HEK293 (cell line): ENCODE data around the gene VSTM2A.

Source experiments
- CTCF ChIP-seq: fragments of 450-650 bp; formaldehyde crosslinking; IDR thresholded peaks from 2 replicates; pipeline ENCODE4 v1.5.1; 2016; ENCODE audit warnings: missing biosample characterization, missing genetic modification characterization
- REST ChIP-seq: fragments of 450-650 bp; formaldehyde crosslinking; IDR thresholded peaks from 2 replicates; pipeline ENCODE4 v1.5.1; 2016; ENCODE audit warnings: missing biosample characterization, missing genetic modification characterization
- ZBTB6 ChIP-seq: fragments of 450-650 bp; formaldehyde crosslinking; IDR thresholded peaks from 2 replicates; pipeline ENCODE4 v1.5.1; 2017; ENCODE audit warnings: missing biosample characterization, missing genetic modification characterization
- ZBTB8A ChIP-seq: fragments of 450-650 bp; formaldehyde crosslinking; IDR thresholded peaks from 2 replicates; pipeline ENCODE4 v1.5.1; 2016; ENCODE audit warnings: missing biosample characterization, missing genetic modification characterization
- ZNF121 ChIP-seq: fragments of 450-650 bp; formaldehyde crosslinking; IDR thresholded peaks from 2 replicates; pipeline ENCODE4 v1.5.1; 2016; ENCODE audit warnings: missing biosample characterization, missing genetic modification characterization
- ZNF274 ChIP-seq, 2 experiments: fragments of 200-500 bp in 1 of 2; fragments of 450-650 bp in 1 of 2; sonication (Bioruptor generic) in 1 of 2; formaldehyde crosslinking in 1 of 2; IDR thresholded peaks; 2 replicates each; pipeline versions ENCODE4 v1.5.1 to v1.6.1; 2014 to 2016; ENCODE audit warnings: borderline replicate concordance in 1 of 2, inconsistent platforms in 1 of 2, low read length in 1 of 2, missing biosample characterization in 1 of 2, missing genetic modification characterization in 1 of 2
- ZNF488 ChIP-seq: fragments of 450-650 bp; formaldehyde crosslinking; IDR thresholded peaks from 2 replicates; pipeline ENCODE4 v1.5.1; 2016; ENCODE audit warnings: missing biosample characterization, missing genetic modification characterization
- ZNF529 ChIP-seq: fragments of 450-650 bp; formaldehyde crosslinking; IDR thresholded peaks from 2 replicates; pipeline ENCODE4 v1.5.1; 2017; ENCODE audit warnings: missing genetic modification characterization, missing biosample characterization; ENCODE audit not compliant: insufficient replicate concordance
- ZNF76 ChIP-seq: fragments of 450-650 bp; formaldehyde crosslinking; IDR thresholded peaks from 2 replicates; pipeline ENCODE4; 2016; ENCODE audit warnings: low read depth, missing biosample characterization, missing genetic modification characterization, borderline replicate concordance
- ZNF776 ChIP-seq: fragments of 450-650 bp; formaldehyde crosslinking; IDR thresholded peaks from 2 replicates; pipeline ENCODE4 v1.5.0; 2017; ENCODE audit warnings: missing biosample characterization, missing genetic modification characterization, borderline replicate concordance
- ZNF777 ChIP-seq: fragments of 450-650 bp; formaldehyde crosslinking; IDR thresholded peaks from 2 replicates; pipeline ENCODE4 v1.5.1; 2017; ENCODE audit warnings: missing biosample characterization, missing genetic modification characterization, borderline replicate concordance
- ZSCAN5A ChIP-seq: fragments of 450-650 bp; formaldehyde crosslinking; IDR thresholded peaks from 2 replicates; pipeline ENCODE4 v1.5.1; 2016; ENCODE audit warnings: missing biosample characterization, missing genetic modification characterization

- TF ChIP-seq ZNF274 (IDR thresholded peaks at IDR 0.05; ENCODE audit: low read length), result no peak
- TF ChIP-seq ZNF274 (tag by site-specific recombination; IDR thresholded peaks at IDR 0.05; ENCODE audit: borderline replicate concordance), result no peak
- no peak for TF ChIP-seq ZSCAN5A
- TF ChIP-seq ZNF529 (tag by site-specific recombination), result no peak
- no peak for TF ChIP-seq CTCF (tag by site-specific recombination)
- no peak for TF ChIP-seq ZBTB8A (tag by site-specific recombination)
- TF ChIP-seq REST (tag by site-specific recombination), result no peak
- TF ChIP-seq ZNF121 (tag by site-specific recombination), result no peak
- no peak for TF ChIP-seq ZNF488 (tag by site-specific recombination)
- TF ChIP-seq ZNF76 (tag by site-specific recombination), result no peak
- no peak for TF ChIP-seq ZNF777 (tag by site-specific recombination)
- TF ChIP-seq ZBTB6 (tag by site-specific recombination), result no peak
- no peak for TF ChIP-seq ZNF776 (tag by site-specific recombination)
Measured at GRCh38 chr7:54596747-54597146, 54.6 kb downstream of the VSTM2A start.
